Gastroesophageal sphincter (tissue), 3 donors: Measurements from ENCODE around the gene AGBL4.

Experiments used
- CTCF ChIP-seq, 4 experiments: fragments of 200-600 bp in 2 of 4; fragments of 450-650 bp in 2 of 4; sonication (generic) in 1 of 4; IDR thresholded peaks; one replicate each; pipeline ENCODE4 v1.5.1; 2017 to 2019; ENCODE audit warnings: antibody characterized with exemption in 4 of 4, mild to moderate bottlenecking in 2 of 4, moderate library complexity in 2 of 4
- POLR2A ChIP-seq, 2 donors: fragments of 450-650 bp; IDR thresholded peaks; one replicate each; pipeline ENCODE4 v1.6.1; 2017; ENCODE audit warnings: antibody characterized with exemption in 2 of 2, mild to moderate bottlenecking in 2 of 2, moderate library complexity in 1 of 2

- TF ChIP-seq CTCF (IDR thresholded peaks at IDR 0.05) (no peak), POLR2A (IDR thresholded peaks at IDR 0.05) (no peak)
Observed at GRCh38 chr1:48627486-48627885, 1396.3 kb downstream of the AGBL4 start.
